Thymus (tissue), 11 donors: ENCODE measurements around the gene MRGPRG. TPM values are rescaled to one million over a fixed set of nuclear protein-coding genes. Genes with fewer than 3 reads are reported as not detected.

Source experiments
- DNase-seq, 9 donors: peaks; one replicate each; pipeline ENCODE4 v3.0.0-alpha.2; 2013; ENCODE audit warnings: low spot score in 9 of 9, low read depth in 6 of 9, missing footprints in 1 of 9
- H3K27ac ChIP-seq, 2 donors: one replicate each; pipeline ENCODE4 v1.5.1; 2013; ENCODE audit warnings: control low read depth in 1 of 2, low read depth in 1 of 2, low read length in 1 of 2, mild to moderate bottlenecking in 1 of 2, moderate library complexity in 1 of 2
- H3K27me3 ChIP-seq, 2 donors: one replicate each; pipeline ENCODE4 v1.5.1; 2013; ENCODE audit warnings: low read length in 1 of 2; ENCODE audit not compliant: control insufficient read depth in 2 of 2, insufficient read depth in 1 of 2
- H3K36me3 ChIP-seq, 2 donors: one replicate each; pipeline ENCODE4 v1.5.1; 2013; ENCODE audit warnings: low read length in 1 of 2, mild to moderate bottlenecking in 1 of 2, moderate library complexity in 1 of 2; ENCODE audit not compliant: control insufficient read depth in 2 of 2, insufficient read depth in 2 of 2
- H3K4me1 ChIP-seq, 2 donors: one replicate each; pipeline ENCODE4 v1.5.1; 2013; ENCODE audit warnings: low read length in 2 of 2; ENCODE audit not compliant: control insufficient read depth in 2 of 2, insufficient read depth in 2 of 2
- H3K4me3 ChIP-seq, 2 donors: one replicate each; pipeline ENCODE4 v1.5.1; 2013; ENCODE audit warnings: low read length in 2 of 2, control low read depth in 1 of 2, mild to moderate bottlenecking in 1 of 2
- H3K9me3 ChIP-seq, 2 donors: one replicate each; pipeline ENCODE4 v1.5.1; 2013; ENCODE audit warnings: low read length in 1 of 2, mild to moderate bottlenecking in 1 of 2; ENCODE audit not compliant: control insufficient read depth in 2 of 2, insufficient read depth in 1 of 2
- WGBS: extraction: QIAGEN DNeasy Blood & Tissue Kit; methylation state at CpG from one replicate; pipeline ENCODE4 v1.1.7; 2013; 5-methylcytosine and 5-hydroxymethylcytosine counted together
- polyA plus RNA-seq: library from polyadenylated mRNA; stranded (reverse); fragments of 200-250 nt; gene quantifications from one replicate; pipeline ENCODE4 v1.2.3, GENCODE V29; 2013
- total RNA-seq: library from RNA; stranded (reverse); fragments of 120-200 nt; gene quantifications from one replicate; pipeline ENCODE4 v1.2.4, GENCODE V29; 2013
- donor health status: healthy.

MRGPRG gene
- total and polyA plus RNA-seq, 2 donors: not detected

GRCh38 chr11:3203221-3204043 is 15.2 kb downstream of the MRGPRG start:
- 7% methylated on average over 51 of the region's 51 CpGs for WGBS
- peaks cover 26 to 37% of the 10 kb centered on the region in 2 donors for H3K4me1 ChIP-seq
- no peaks in the 10 kb centered on the region for H3K36me3 ChIP-seq
- peaks cover 0 to 16% of the 10 kb centered on the region in 2 donors for H3K9me3 ChIP-seq
- H3K4me3 ChIP-seq: peak overlapping the region in 1 of 2 donors; percentile 31
- no peak overlapping the region for H3K27ac ChIP-seq
- peak in 1 of 9 donors; percentile 32 for DNase-seq
- H3K27me3 ChIP-seq: peaks cover 0 to 49% of the 10 kb centered on the region in 2 donors

GRCh38 chr11:3202759-3203158 is 15.9 kb downstream of the MRGPRG start:
- peak overlapping the region; percentile 8 to 31 for H3K4me3 ChIP-seq
- no peaks in the 10 kb centered on the region for H3K36me3 ChIP-seq
- 4% methylated on average over 17 of the region's 17 CpGs for WGBS
- H3K9me3 ChIP-seq: peaks cover 0 to 16% of the 10 kb centered on the region in 2 donors
- H3K27ac ChIP-seq: no peak overlapping the region
- DNase-seq: peak; percentile 24 to 85 (median 53)
- H3K27me3 ChIP-seq: peaks cover 0 to 51% of the 10 kb centered on the region in 2 donors
- peaks cover 26 to 37% of the 10 kb centered on the region in 2 donors for H3K4me1 ChIP-seq

- peaks cover 0 to 16% of the 10 kb centered on the region in 2 donors for H3K9me3 ChIP-seq
- no peak overlapping the region for H3K4me3 ChIP-seq
- H3K36me3 ChIP-seq: no peaks in the 10 kb centered on the region
- H3K4me1 ChIP-seq: peaks cover 26 to 37% of the 10 kb centered on the region in 2 donors
- peak overlapping the region in 1 of 2 donors; percentile 14 for H3K27ac ChIP-seq
- WGBS: 79% methylated on average over 7 of the region's 7 CpGs
- no peak for DNase-seq
- H3K27me3 ChIP-seq: peaks cover 0 to 55% of the 10 kb centered on the region in 2 donors
Measured at GRCh38 chr11:3202305-3202704, 16.3 kb downstream of the MRGPRG start.

GRCh38 chr11:3201677-3202181 is 16.9 kb downstream of the MRGPRG start:
- H3K4me3 ChIP-seq: no peak overlapping the region
- peaks cover 26 to 37% of the 10 kb centered on the region in 2 donors for H3K4me1 ChIP-seq
- H3K9me3 ChIP-seq: peaks cover 0 to 16% of the 10 kb centered on the region in 2 donors
- 89% methylated on average over 17 of the region's 17 CpGs for WGBS
- H3K36me3 ChIP-seq: no peaks in the 10 kb centered on the region
- H3K27me3 ChIP-seq: peaks cover 0 to 55% of the 10 kb centered on the region in 2 donors
- H3K27ac ChIP-seq: no peak overlapping the region
- no peak for DNase-seq

- H3K4me3 ChIP-seq: no peak overlapping the region
- 91% methylated on average over 15 of the region's 15 CpGs for WGBS
- peak in 2 of 9 donors; percentile 13 to 36 for DNase-seq
- no peaks in the 10 kb centered on the region for H3K36me3 ChIP-seq
- peaks cover 0 to 14% of the 10 kb centered on the region in 2 donors for H3K9me3 ChIP-seq
- peaks cover 0 to 55% of the 10 kb centered on the region in 2 donors for H3K27me3 ChIP-seq
- H3K27ac ChIP-seq: no peak overlapping the region
- H3K4me1 ChIP-seq: peaks cover 26 to 37% of the 10 kb centered on the region in 2 donors
Measured at GRCh38 chr11:3201112-3201581, 17.5 kb downstream of the MRGPRG start.

- Histone ChIP-seq H3K27ac (no peak overlapping the region), H3K27me3 (peaks cover 0 to 55% of the 10 kb centered on the region in 2 donors), H3K4me1 (peaks cover 26 to 37% of the 10 kb centered on the region in 2 donors), H3K4me3 (no peak overlapping the region), H3K36me3 (no peaks in the 10 kb centered on the region), H3K9me3 (peaks cover 0 to 11% of the 10 kb centered on the region in 2 donors)
- 88% methylated on average over 12 of the region's 12 CpGs for WGBS
- DNase-seq: no peak
Measured at GRCh38 chr11:3200388-3201111, 18.1 kb downstream of the MRGPRG start.

GRCh38 chr11:3199537-3200295 is 18.9 kb downstream of the MRGPRG start:
- Histone ChIP-seq H3K27me3 (peaks cover 0 to 48% of the 10 kb centered on the region in 2 donors), H3K4me1 (peaks cover 26 to 37% of the 10 kb centered on the region in 2 donors), H3K36me3 (no peaks in the 10 kb centered on the region), H3K27ac (no peak overlapping the region), H3K9me3 (peaks cover 0 to 4% of the 10 kb centered on the region in 2 donors), H3K4me3 (no peak overlapping the region)
- DNase-seq: no peak
- 93% methylated on average over 19 of the region's 19 CpGs for WGBS

- no peak for DNase-seq
- no peaks in the 10 kb centered on the region for H3K9me3 ChIP-seq
- no peak overlapping the region for H3K27ac ChIP-seq
- no peak overlapping the region for H3K4me3 ChIP-seq
- WGBS: 97% methylated on average over 15 of the region's 15 CpGs
- peaks cover 24 to 35% of the 10 kb centered on the region in 2 donors for H3K4me1 ChIP-seq
- H3K27me3 ChIP-seq: peaks cover 0 to 40% of the 10 kb centered on the region in 2 donors
- H3K36me3 ChIP-seq: no peaks in the 10 kb centered on the region
Measured at GRCh38 chr11:3198815-3199214, 19.8 kb downstream of the MRGPRG start.
